Heart left ventricle (tissue), 16 donors: ENCODE data around the gene CYB5A. TPM values are rescaled to one million over a fixed set of nuclear protein-coding genes. Genes with fewer than 3 reads are reported as not detected.

Experiments used
- ATAC-seq, 4 donors: fragments of 200-7000 bp; cut with Tn5 transposase; one replicate each; pipeline ENCODE4 v1.9.1; 2020 to 2022; ENCODE audit warnings: moderate library complexity in 4 of 4, mild to moderate bottlenecking in 3 of 4, moderate number of reproducible peaks in 1 of 4
- DNase-seq, 5 donors: peaks; one replicate each; pipeline ENCODE4 v3.0.0-alpha.2; 2020
- H3K27ac ChIP-seq, 12 donors: fragments of 200-600 bp; sonication (generic) in 4 of 12; one replicate each; pipeline versions ENCODE4 v1.5.0 to v1.8.0; 2016 to 2022; ENCODE audit warnings: mild to moderate bottlenecking in 2 of 12
- H3K27me3 ChIP-seq, 9 donors: fragments of 200-600 bp; sonication (generic) in 2 of 9; one replicate each; pipeline versions ENCODE4 v1.5.1 to v1.8.0; 2016 to 2022; ENCODE audit warnings: mild to moderate bottlenecking in 3 of 9
- H3K36me3 ChIP-seq, 9 donors: fragments of 200-600 bp; sonication (generic) in 2 of 9; one replicate each; pipeline versions ENCODE4 v1.5.0 to v1.8.0; 2018 to 2022; ENCODE audit warnings: mild to moderate bottlenecking in 2 of 9
- H3K4me1 ChIP-seq, 12 donors: fragments of 200-600 bp; sonication (generic) in 4 of 12; one replicate each; pipeline versions ENCODE4 v1.5.0 to v1.8.0; 2016 to 2022; ENCODE audit warnings: mild to moderate bottlenecking in 3 of 12
- H3K4me3 ChIP-seq, 12 donors: fragments of 200-600 bp; sonication (generic) in 4 of 12; one replicate each; pipeline versions ENCODE4 v1.5.0 to v1.8.0; 2017 to 2022; ENCODE audit warnings: mild to moderate bottlenecking in 9 of 12, moderate library complexity in 4 of 12
- H3K9me3 ChIP-seq, 12 donors: fragments of 200-600 bp; sonication (generic) in 4 of 12; one replicate each; pipeline versions ENCODE4 v1.5.0 to v1.8.0; 2016 to 2022; ENCODE audit warnings: mild to moderate bottlenecking in 1 of 12
- CTCF ChIP-seq, 12 donors: fragments of 200-600 bp; sonication (generic) in 4 of 12; IDR thresholded peaks; one replicate each; pipeline versions ENCODE4 v1.5.0 to v1.8.0; 2018 to 2022; ENCODE audit warnings: antibody characterized with exemption in 12 of 12, mild to moderate bottlenecking in 5 of 12
- POLR2A ChIP-seq, 2 donors: fragments of 450-650 bp; IDR thresholded peaks; one replicate each; pipeline ENCODE4 v1.6.1; 2017; ENCODE audit warnings: antibody characterized with exemption in 2 of 2, mild to moderate bottlenecking in 2 of 2, moderate library complexity in 2 of 2
- WGBS, 4 donors: extraction: QIAGEN DNeasy Blood & Tissue Kit in 2 of 4; methylation state at CpG; one replicate each; pipeline versions ENCODE4 v1.1.5 to v1.1.7; 2013 to 2018; 5-methylcytosine and 5-hydroxymethylcytosine counted together
- intact Hi-C, 10 donors: fragments of 100-400 bp; cut with DNase I; formaldehyde crosslinking; loops; one replicate each; pipeline versions ENCODE4 v1.11.1 to v1.14.2; 2022
- polyA plus RNA-seq, 2 donors: library from polyadenylated mRNA; stranded (reverse); fragments of 200-250 nt; gene quantifications; one replicate each; pipeline ENCODE4 v1.2.3, GENCODE V29; 2013
- total RNA-seq, 9 donors: library from RNA; depleted of rRNA in 2 of 9; stranded (reverse); fragments of >200 nt in 2 of 9; fragmentation: NEBNext Ultra II Directional in 3 of 9; extraction: Animal tissue kit (Norgen Biotek cat#: 25700) in 3 of 9; gene quantifications; one replicate each; pipeline versions ENCODE4 v1.1.0 to v1.2.4, GENCODE V29; 2016 to 2023
- donor health status: ischemic (EF 13 %, LVEDD 7.1; RV severe dilation, severe dysfunction).
- donor health status: healthy with polysubstance abuse.
- donor health status: DM: no; HTN: yes; CAD: no.
- donor health status: DM: no; HTN: no; CAD: no.
- donor health status: ischemic (EF 25% LVEDD 6.9; RV normal size, moderate dysfunction).
- donor health status: ischemic (EF 25% LVEDD 5.7; RV mildly dilated, moderate dysfunction).
- donor health status: healthy.
- donor health status: DM: yes; HTN: yes; CAD: no.
- donor health status: ischemic (EF 35%, LVEDD 5.7; RV mildly dilated, moderate dysfunction).
- donor health status: nonischemic (EF 11% LVEDD 7.7; RV severe dilation, severe dysfunction).
- donor health status: DM: yes; HTN: yes; CAD: no.
- donor health status: PGD.
- donor health status: ischemic (EF 29% LVEDD 5.4; RV normal size, mild dysfunction).
- donor health status: nonischemic (EF 23%, LVEDD 6.1; RV moderate dilation, normal function).

The CYB5A gene
- total and polyA plus RNA-seq, 11 donors = 46.5 to 146 (median 82.6) TPM

- DNase-seq (no peak), ATAC-seq (no peak)
- peaks cover 0 to 8% (median 0%) of the 10 kb centered on the region in 12 donors for H3K4me1 ChIP-seq
- H3K27me3 ChIP-seq = no peaks in the 10 kb centered on the region
- H3K9me3 ChIP-seq = no peaks in the 10 kb centered on the region
- 39 to 59% (median 53%) methylated on average over 7 of the region's 7 CpGs for WGBS, 4 donors
- H3K27ac ChIP-seq = no peak overlapping the region
- intact Hi-C loops = loop anchor here in 1 of 10 donors (5.0 kb wide), 1 partner anchor 348 kb away; no protein-coding TSS in a partner anchor
- no peak overlapping the region for H3K4me3 ChIP-seq
- TF ChIP-seq CTCF (IDR thresholded peaks at IDR 0.05) (no peak), POLR2A (IDR thresholded peaks at IDR 0.05) (no peak)
- no peaks in the 10 kb centered on the region for H3K36me3 ChIP-seq
Observed at GRCh38 chr18:74203811-74204210, 88.0 kb downstream of the CYB5A start.

Other genes with a start within 250 kb of the CYB5A start
- gene FBXO15, start 144.1 kb downstream of the CYB5A start, total RNA-seq = under 1 TPM in 6 of 9 donors, not detected in 3; 0.15 to 0.84 (median 0.47) TPM
- under 1 TPM; 0.10 to 0.38 TPM for gene FBXO15, start 144.1 kb downstream of the CYB5A start, polyA plus RNA-seq
- 100 to 1,000 TPM in 5 of 9 donors, 10 to 100 TPM in 4; 65.0 to 139 (median 110) TPM for gene TIMM21, start 143.4 kb downstream of the CYB5A start, total RNA-seq
- gene TIMM21, start 143.4 kb downstream of the CYB5A start, polyA plus RNA-seq = 100 to 1,000 TPM in 1 of 2 donors, 10 to 100 TPM in 1; 89.7 to 114 TPM
- gene C18orf63, start 23.9 kb upstream of the CYB5A start, total RNA-seq = not detected
- gene C18orf63, start 23.9 kb upstream of the CYB5A start, polyA plus RNA-seq = not detected
- 10 to 100 TPM in 3 of 9 donors, 1 to 10 TPM in 6; 1.3 to 13.6 (median 6.3) TPM for gene DIPK1C, start 165.3 kb upstream of the CYB5A start, total RNA-seq
- gene DIPK1C, start 165.3 kb upstream of the CYB5A start, polyA plus RNA-seq = 10 to 100 TPM in 1 of 2 donors, 1 to 10 TPM in 1; 1.9 to 14.2 TPM
- 100 to 1,000 TPM in 1 of 9 donors, 10 to 100 TPM in 8; 38.3 to 162 (median 76.3) TPM for gene CNDP2, start 204.4 kb upstream of the CYB5A start, total RNA-seq
- 10 to 100 TPM; 50.1 to 90.4 TPM for gene CNDP2, start 204.4 kb upstream of the CYB5A start, polyA plus RNA-seq
- not detected for gene CNDP1, start 242.5 kb upstream of the CYB5A start, total RNA-seq
- gene CNDP1, start 242.5 kb upstream of the CYB5A start, polyA plus RNA-seq = under 1 TPM in 1 of 2 donors, not detected in 1; 0.03 TPM